Upper lobe of right lung (tissue), 1 donor: ENCODE results near the gene EPN2. TPM values are rescaled to one million over a fixed set of nuclear protein-coding genes. Genes with fewer than 3 reads are reported as not detected.

Source experiments
- ATAC-seq: fragments of 200-7000 bp; cut with Tn5 transposase; one replicate; pipeline ENCODE4 v1.9.1; 2020; ENCODE audit warnings: mild to moderate bottlenecking, moderate library complexity
- DNase-seq: peaks from one replicate; pipeline ENCODE4 v3.0.0-alpha.2; 2020
- H3K27ac ChIP-seq: fragments of 200-600 bp; one replicate; pipeline ENCODE4 v1.8.0; 2022
- H3K27me3 ChIP-seq: fragments of 200-600 bp; one replicate; pipeline ENCODE4 v1.8.0; 2022; ENCODE audit warnings: mild to moderate bottlenecking
- H3K36me3 ChIP-seq: fragments of 200-600 bp; one replicate; pipeline ENCODE4 v1.8.0; 2022
- H3K4me1 ChIP-seq: fragments of 200-600 bp; one replicate; pipeline ENCODE4 v1.8.0; 2022
- H3K4me3 ChIP-seq: fragments of 200-600 bp; one replicate; pipeline ENCODE4 v1.8.0; 2022; ENCODE audit warnings: mild to moderate bottlenecking
- H3K9me3 ChIP-seq: fragments of 200-600 bp; one replicate; pipeline ENCODE4 v1.8.0; 2022
- CTCF ChIP-seq: fragments of 200-600 bp; IDR thresholded peaks from one replicate; pipeline ENCODE4 v1.8.0; 2022; ENCODE audit warnings: antibody characterized with exemption
- intact Hi-C: fragments of 100-400 bp; cut with DNase I; formaldehyde crosslinking; loops from one replicate; pipeline ENCODE4 v1.11.0; 2022
- total RNA-seq: library from RNA; stranded (reverse); fragmentation: NEBNext Ultra II Directional; extraction: Animal tissue kit (Norgen Biotek cat#: 25700); gene quantifications from one replicate; pipeline ENCODE4 v1.2.1, GENCODE V29; 2021
- donor health status: DM: no; HTN: yes; CAD: no; lungs with severe emphysema.

EPN2 gene
- total RNA-seq, 1 donor from 2014 or later, result 54.5 TPM

GRCh38 chr17:19322129-19322505, 85.0 kb downstream of the EPN2 start:
- H3K9me3 ChIP-seq, result no peaks in the 10 kb centered on the region
- H3K27me3 ChIP-seq, result no peaks in the 10 kb centered on the region
- ATAC-seq, result no peak
- no peak for TF ChIP-seq CTCF
- DNase-seq, result peak; percentile 18
- peaks cover 6% of the 10 kb centered on the region for H3K4me1 ChIP-seq
- H3K27ac ChIP-seq, result no peak overlapping the region
- H3K4me3 ChIP-seq, result no peak overlapping the region
- intact Hi-C loops, result no loop called here
- peaks cover 8% of the 10 kb centered on the region for H3K36me3 ChIP-seq

- intact Hi-C loops, result no loop called here
- Histone ChIP-seq H3K4me3 (no peak overlapping the region), H3K9me3 (no peaks in the 10 kb centered on the region), H3K27ac (no peak overlapping the region), H3K36me3 (peaks cover 8% of the 10 kb centered on the region), H3K4me1 (no peaks in the 10 kb centered on the region), H3K27me3 (no peaks in the 10 kb centered on the region)
- ATAC-seq (no peak), DNase-seq (no peak)
- TF ChIP-seq CTCF, result no peak
These were observed 85.7 kb downstream of the EPN2 start for GRCh38 chr17:19322861-19323260.

GRCh38 chr17:19325542-19325941, 88.4 kb downstream of the EPN2 start:
- ATAC-seq, result no peak
- H3K27me3 ChIP-seq, result no peaks in the 10 kb centered on the region
- H3K27ac ChIP-seq, result no peak overlapping the region
- H3K36me3 ChIP-seq, result peaks cover 8% of the 10 kb centered on the region
- no peaks in the 10 kb centered on the region for H3K9me3 ChIP-seq
- intact Hi-C loops, result no loop called here
- H3K4me3 ChIP-seq, result no peak overlapping the region
- H3K4me1 ChIP-seq, result no peaks in the 10 kb centered on the region
- no peak for TF ChIP-seq CTCF
- no peak for DNase-seq

- Histone ChIP-seq H3K27me3 (no peaks in the 10 kb centered on the region), H3K36me3 (peaks cover 8% of the 10 kb centered on the region), H3K9me3 (no peaks in the 10 kb centered on the region), H3K27ac (peak overlapping the region; percentile 1), H3K4me1 (no peaks in the 10 kb centered on the region), H3K4me3 (no peak overlapping the region)
- intact Hi-C loops, result no loop called here
- ATAC-seq, result peak; percentile 66
- no peak for TF ChIP-seq CTCF
- peak; percentile 64 for DNase-seq
These were observed 90.0 kb downstream of the EPN2 start for GRCh38 chr17:19327031-19327783.

- no peak overlapping the region for H3K27ac ChIP-seq
- no peaks in the 10 kb centered on the region for H3K9me3 ChIP-seq
- H3K4me1 ChIP-seq, result no peaks in the 10 kb centered on the region
- ATAC-seq (no peak), DNase-seq (peak; percentile 57)
- peaks cover 6% of the 10 kb centered on the region for H3K36me3 ChIP-seq
- intact Hi-C loops, result no loop called here
- no peak overlapping the region for H3K4me3 ChIP-seq
- no peak for TF ChIP-seq CTCF
- no peaks in the 10 kb centered on the region for H3K27me3 ChIP-seq
These were observed 91.4 kb downstream of the EPN2 start for GRCh38 chr17:19328441-19329061.
